Embryonic facial prominence (tissue), 1 donor: ENCODE results near the gene ARL3.
A peak's percentile ranks its signal among the peaks of the same experiment; 100 is the strongest.
"Not testable (repeated sequence)": the region's sequence is repeated elsewhere in the genome, so short reads cannot be mapped to it uniquely, and the experiment has no call there.

Source experiments
- DNase-seq: peaks from one replicate; pipeline ENCODE4 v3.0.0-alpha.2; 2016; ENCODE audit errors: extremely low spot score

The ARL3 gene, protein sequence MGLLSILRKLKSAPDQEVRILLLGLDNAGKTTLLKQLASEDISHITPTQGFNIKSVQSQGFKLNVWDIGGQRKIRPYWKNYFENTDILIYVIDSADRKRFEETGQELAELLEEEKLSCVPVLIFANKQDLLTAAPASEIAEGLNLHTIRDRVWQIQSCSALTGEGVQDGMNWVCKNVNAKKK

DNA sequence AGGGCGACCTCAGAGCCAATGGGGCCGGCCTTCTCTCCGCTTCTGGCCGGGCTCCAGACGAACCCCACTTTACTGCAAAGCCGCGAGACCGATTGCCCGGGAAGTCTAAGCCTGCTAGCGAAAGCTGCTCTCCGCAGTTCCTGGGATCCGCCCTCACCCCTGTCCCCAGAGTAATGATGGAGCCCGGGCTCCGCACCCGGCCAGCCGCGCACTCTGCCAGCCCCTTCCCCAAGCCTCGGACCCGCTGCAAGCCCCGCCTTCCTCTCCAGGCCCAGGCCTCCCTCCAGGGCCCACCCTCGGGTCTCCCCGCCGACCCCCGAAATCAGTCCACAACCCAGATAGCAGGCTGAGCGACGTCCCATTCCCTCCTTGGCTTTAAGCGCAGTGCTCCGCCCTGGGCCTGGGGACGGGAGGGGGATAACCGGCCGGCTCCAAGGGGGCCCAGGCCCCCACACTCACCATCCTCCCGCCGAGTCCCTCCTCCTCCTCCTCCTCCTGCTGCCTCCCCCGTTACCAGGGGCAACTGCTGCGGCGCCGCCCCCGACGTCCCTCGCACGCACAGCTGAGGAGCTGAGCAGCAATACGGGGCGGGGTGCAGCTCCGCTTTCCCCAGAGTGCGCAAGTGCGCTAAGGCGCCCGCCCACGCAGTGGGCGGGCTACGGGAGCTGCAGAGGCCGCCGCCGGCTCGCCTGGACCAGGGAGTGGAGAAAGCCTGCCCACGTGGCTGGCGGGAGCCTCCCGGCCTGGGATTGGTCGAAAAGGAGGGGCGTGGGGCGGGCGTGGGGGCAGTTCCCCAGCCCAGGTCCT, at the start of gene ARL3:
ARL3 (minus strand) TSS at position 584 of the 807 bp plus-strand sequence; CDS start at position 462, 122 bp downstream.
- DNase-seq, result peak; percentile 96

DNA sequence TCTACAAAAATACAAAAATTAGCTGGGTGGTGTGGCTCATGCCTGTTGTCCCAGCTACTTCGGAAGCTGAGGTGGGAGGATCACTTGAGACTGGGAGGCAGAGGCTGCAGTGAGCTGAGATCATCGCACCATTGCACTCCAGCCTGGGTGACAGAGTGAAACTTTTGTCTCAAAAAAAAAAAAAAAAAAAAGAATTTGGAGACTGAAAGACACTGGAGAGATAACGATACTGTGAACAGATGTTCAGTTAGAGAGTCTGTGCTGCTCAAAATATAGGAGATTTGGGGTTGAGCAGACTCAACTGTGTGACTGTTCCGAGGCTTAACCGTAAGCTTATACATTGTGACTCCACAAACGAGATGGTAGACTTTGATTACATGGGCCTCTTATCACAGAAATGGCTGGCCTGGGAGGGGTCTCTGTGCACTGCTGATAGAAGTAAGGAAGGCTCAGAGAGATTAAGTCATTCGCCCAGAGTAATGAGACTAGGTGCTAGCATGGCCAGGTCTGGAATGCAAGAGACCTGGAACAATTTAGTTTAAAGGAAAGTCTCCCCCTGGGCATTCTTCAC, 48.9 kb upstream of the ARL3 start:
- DNase-seq, result no peak

DNA sequence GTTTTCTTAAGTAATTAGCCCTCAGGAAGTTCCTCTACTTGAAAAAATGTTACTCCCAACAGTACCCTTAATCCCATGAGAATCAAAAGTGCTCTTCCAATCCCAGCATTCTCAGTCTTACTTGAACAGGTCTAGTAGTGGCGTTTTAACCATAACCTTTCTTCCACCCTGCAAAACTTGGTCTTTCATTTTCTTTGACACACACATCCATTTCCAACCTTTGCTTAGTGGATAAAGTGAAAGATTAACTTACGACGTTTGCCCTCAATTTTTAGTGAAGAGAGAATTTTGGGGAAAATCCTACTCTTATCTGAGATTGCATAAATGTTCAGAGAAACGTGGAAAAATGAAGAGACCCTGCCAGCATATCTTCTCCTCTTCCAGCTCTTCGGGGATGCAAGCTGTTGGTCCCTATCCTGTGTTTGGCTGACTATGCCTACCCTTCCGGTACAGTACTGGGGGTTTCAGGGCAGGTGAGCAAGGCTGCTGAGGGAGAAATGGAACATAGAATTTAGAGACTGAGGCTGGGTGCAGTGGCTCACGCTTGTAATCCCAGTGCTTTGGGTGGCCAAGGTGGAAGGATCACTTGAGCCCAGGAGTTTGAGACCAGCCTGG, 48.3 kb upstream of the ARL3 start:
- no peak for DNase-seq

DNA sequence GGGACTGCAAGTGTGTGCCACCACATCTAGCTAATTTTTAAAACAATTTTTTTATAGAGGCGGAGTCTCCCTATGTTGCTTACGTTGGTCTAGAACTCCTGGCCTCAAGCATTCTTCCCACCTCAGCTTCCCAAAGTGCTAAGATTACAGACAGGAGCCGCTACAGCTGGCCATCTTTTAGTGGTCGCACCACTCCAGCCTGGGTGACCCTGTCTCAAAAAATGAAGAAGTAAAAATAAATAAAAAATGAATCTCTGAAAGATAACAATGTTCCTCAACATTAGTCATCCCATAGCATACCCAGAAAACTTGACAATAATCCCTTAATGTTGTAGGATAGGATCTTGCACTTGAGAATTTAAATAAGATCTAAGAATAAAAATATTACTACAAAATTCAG, 47.8 kb upstream of the ARL3 start:
- no peak for DNase-seq

DNA sequence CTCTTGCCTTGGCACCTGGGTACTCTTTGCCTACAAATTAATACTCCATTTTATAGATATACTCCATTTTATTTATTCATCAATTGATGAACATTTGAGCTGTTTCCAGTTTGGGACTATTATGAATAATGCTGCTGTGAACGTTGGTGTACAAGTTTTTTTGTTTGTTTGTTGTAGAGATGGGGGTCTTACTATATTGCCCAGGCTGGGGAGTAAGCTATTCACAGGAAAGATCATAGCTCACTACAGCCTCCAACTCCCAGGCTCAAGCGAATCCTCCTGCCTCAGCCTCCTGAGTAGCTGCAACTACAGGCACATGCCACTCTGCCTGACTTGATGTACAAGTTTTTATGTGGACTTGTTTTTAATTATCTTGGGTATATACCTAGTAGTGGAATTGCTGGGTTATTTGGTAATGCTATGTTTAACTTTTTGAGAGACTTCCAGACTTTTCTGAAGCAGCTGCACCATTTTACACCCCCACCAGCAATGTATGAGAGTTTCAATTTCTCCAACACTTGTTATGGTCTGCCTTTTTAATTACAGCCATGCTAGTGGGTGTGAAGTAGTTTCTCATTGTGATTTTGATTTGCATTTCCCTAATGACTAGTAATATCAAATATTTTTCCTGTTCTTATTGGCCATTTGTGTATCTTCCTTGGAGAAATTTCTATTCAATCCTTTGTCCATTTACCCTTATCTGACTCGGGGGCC, 45.5 kb upstream of the ARL3 start:
- no peak for DNase-seq

DNA sequence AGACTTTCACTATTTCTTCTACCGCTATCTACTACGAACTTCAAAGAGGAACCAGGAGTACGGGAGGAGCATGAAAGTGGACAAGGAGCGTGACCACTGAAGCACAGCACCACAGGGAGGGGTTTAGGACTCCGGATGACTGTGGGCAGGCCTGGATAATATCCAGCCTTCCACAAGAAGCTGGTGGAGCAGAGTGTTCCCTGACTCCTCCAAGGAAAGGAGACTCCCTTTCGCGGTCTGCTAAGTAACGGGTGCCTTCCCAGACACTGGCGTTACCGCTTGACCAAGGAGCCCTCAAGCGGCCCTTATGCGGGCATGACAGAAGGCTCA, 44.7 kb upstream of the ARL3 start:
- not testable (repeated sequence) for DNase-seq

DNA sequence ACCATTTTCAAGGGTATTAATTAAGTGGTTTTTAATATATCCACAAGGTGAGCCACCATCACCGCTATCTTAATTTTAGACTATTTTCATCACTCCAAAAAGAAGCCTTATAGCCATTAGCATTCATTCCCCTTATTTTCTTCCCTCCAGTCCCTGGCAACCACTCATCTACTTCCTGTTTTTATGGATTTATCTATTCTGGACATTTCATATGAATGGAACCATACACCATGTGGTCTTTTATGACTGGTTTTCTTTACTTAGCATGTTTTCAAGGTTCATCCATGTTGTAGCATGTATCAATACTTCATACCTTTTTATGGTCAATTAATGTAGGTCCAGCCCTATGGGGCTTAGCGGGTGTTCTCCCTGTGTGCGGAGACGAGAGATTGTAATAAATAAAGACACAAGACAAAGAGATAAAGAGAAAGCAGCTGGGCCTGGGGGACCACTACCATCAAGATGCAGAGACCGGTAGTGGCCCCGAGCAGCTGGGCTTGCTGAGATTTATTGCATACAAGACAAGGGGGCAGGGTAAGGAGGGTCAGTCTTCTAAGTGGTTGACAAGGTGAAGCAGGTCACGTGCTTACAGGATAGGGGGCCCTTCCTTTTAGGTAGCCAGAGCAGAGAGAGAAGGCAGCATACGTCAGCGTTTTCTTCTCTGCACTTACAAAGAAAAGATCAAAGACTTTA, 44.2 kb upstream of the ARL3 start:
- DNase-seq, result no peak

DNA sequence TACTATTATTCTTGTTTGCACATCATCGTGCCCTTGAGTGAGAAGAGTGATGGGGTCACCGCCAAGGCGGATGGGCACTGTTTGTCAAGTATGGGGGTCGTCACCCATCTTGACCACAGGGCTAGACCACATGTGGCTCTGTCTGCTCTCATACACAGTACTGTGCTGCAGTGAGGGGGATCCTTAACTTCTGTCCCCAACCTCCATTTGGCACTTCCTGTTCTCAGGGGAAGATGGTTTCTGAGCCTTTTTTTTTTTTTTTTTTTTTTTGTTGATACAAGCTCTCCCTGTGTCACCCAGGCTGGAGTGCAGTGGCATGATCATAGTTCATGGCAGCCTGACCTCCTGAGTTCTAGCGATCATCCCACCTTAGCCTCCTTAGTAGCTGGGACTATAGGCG, 43.1 kb upstream of the ARL3 start:
- DNase-seq, result no peak

DNA sequence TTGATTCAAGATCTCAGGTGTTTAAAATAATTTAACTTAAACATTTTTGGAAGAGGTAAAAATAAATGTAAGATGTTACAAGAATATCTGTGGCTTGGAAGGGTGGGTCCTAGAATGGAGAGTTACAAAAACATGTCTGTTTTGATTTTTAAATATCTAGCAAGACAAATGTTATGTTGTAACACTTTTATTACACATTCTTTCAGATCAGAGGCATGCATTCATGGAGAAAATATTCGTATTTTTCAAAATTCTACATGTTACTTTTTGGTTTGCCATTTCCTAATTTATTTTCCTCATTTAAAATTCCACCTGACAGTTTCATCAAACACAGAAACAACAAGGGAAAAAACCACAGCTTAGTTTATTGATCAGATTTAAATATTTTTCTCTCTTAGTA, 39.5 kb upstream of the ARL3 start:
- no peak for DNase-seq

DNA sequence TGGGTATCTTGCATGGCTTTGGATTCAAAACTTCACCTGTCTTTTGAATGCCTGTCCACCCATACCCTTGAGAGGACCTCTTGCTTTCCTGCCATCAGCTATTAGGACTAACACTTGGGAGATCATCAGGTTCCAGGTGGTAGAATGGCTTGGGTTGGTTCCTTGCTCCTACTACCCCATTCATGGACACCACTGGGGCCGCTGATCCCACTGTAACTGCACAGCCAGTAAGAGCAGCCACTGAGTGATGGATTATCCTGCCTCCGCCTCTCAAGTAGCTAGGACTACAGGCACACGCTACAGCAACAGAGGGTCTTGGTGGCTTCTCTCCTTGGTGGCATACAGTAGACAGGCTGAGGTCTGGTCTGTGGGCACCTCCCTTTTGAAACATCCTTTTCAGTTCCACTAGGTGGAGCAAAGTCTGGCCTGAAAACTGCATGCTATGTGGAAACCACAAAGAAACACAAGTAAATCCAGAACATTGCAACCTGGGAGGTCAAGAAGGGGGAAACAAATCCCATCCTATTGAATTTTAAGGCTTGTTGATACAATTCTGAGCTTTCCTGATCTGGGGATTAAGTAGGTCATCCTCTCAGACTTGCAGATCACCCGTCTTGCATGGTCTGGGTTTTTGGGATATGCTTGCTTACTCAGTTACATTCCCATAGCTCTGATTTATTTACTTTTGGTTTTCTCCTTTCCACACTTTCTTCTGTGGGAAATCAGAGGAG, 38.9 kb upstream of the ARL3 start:
- DNase-seq, result no peak

DNA sequence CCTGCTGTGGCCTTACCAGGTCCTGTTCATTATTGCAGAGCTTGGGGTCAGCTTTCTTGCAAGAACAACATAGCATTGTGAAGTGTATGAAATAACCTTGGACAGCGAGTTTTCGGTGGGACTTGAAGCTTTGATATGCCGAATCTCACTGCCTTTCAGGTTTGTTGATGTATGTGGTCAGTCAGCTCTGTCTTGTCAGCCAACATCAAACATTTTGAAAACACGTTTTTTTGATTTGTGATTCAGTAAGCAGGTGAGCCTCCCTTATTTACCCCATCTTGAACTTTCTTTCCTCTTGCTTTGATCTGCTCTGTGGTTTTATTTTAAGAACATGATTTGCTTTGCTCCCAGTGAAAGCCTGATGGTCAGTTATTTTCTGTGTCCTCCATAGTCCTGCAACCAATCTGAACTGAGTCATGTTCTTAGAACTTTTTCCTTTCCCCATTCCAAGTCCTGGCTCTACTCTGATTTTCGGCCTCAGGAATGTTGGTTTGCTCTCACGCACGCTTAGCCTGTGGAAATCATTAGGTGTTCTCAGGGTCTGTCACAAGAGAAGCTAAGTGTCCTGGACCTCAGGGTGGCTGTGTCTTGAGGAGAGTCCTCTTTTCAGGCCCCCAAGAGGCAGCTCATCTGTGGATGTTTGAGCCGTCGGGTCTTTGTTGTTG, 38.2 kb upstream of the ARL3 start:
- no peak for DNase-seq

DNA sequence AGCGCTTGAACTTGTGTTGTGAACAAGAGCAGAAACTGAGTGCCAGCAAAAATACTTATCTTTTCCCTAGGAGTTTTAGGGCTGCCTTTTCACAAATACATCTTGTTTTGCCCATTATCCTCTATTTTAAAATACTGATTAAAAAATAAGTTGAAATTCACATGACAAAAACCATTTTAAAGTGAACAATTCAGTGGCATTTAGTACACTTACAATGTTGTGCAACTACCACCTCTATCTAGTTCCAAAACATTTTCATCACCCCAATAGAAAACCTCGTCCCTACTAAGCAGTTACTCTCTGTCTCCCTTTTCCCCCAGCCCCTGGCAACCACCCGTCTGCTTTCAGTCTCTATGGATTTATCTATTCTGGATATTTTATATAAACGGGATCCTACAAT, 31.0 kb upstream of the ARL3 start:
- DNase-seq, result no peak

DNA sequence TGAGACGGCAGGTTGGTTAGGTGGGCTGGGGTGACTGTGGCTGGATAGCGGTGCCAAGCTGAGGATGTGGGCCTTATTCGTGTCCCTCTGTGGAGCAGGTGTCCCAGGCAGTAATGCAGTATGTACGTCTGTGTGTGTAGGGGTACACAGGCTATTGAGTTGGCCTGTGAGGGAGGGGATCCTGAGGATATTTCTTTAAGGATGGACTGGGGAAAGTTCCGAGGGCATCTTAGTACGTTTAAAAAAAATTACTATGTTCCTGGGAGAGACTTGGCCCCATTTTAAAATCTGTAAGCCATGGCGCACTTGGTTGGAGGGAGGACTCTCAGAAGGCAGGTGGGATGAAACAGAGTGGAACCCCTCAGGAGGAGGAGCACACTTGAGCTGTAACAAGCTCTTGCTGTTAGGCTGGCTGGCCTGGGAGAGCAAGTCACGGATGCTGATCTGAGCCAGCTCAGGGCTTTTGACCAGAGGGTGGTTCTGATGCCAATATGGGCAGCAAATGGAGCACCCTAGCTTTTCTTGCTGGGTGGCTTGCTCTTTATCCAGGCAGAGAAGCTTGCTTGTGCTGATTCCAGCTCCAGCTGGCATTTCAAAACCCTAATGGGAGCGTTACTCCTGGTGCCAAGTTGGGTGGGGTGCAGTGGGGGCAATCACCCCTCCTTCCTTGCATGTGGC, 30.3 kb upstream of the ARL3 start:
- no peak for DNase-seq

DNA sequence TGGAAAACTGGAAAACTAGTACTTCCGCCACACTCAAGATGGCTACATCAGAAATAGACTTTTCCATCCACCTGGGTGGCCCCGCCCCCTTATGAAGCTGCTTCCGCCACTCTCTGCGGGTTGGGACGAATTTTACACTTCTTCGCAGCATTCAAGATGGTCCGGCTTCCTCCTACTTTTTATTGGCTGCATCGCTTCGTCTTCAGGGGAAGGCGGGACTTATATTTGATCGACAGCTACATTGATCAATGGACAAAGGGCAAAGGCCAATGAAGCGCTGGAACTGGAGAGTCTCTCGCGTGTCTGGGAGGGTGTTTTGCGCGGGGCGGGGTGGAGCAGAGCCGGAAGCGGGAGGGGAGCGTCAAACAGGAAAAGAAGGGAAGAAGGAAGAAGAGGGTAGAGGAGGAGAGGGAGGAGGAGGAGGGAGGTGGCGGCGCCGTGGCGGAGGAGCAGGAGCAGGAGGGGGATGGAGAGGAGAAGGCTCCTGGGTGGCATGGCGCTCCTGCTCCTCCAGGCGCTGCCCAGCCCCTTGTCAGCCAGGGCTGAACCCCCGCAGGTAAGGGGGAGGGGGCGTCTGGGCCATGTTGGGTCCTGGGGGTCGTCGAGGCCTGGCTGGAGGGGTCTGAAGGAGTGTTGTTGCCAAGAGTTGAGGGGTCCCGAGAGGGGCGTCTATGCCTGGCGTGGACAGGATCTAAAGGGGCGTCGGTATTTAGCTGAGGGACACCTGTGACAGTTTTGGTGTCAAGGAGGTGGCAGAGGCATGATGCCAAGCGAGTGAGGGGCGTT, 29.6 kb upstream of the ARL3 start, which contains the start of gene WBP1L:
WBP1L (plus strand) TSS at position 361 of the 786 bp plus-strand sequence; CDS start at position 467, 106 bp downstream.
- DNase-seq, result peak; percentile 99

DNA sequence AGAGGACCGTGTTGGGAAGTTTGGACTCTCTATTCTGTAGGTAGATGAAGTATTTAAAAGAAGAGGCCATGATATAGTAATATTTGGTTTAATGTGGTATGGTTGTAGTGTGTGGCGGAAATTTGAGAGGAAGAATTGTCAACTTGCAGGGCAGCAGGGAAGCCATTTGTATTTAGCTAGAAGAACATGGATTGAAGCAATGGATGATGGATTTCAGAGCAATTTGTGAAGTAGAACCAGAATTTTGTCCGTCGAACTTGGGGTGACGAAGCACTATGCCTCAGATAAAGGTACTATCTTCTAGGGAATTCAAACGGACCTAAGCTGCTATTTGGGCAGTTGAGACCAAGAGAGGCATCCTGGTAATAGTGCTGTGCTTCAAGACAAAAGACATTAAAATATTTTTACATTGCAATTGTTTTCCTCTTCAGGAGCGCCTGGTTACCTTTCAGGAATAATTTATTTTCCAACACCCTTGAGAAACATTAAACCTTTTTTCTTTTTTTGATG, 28.9 kb upstream of the ARL3 start:
- DNase-seq, result no peak

DNA sequence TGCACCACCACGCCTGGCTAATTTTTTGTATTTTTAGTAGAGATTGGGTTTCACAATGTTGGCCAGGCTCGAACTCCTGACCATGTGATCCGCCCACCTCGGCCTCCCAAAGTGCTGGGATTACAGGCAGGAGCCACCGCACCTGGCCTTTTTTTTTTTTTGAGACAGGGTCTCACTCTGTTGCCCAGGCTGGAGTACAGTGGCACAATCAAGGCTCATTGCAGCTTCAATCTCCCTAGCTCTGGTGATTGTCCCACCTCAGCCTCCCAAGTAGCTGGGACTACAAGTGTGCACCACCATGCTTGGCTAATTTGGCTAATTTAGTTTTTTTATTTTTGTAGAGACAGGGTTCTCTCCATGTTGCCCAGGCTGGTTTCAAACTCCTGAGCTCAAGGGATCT, 28.1 kb upstream of the ARL3 start:
- not testable (repeated sequence) for DNase-seq

DNA sequence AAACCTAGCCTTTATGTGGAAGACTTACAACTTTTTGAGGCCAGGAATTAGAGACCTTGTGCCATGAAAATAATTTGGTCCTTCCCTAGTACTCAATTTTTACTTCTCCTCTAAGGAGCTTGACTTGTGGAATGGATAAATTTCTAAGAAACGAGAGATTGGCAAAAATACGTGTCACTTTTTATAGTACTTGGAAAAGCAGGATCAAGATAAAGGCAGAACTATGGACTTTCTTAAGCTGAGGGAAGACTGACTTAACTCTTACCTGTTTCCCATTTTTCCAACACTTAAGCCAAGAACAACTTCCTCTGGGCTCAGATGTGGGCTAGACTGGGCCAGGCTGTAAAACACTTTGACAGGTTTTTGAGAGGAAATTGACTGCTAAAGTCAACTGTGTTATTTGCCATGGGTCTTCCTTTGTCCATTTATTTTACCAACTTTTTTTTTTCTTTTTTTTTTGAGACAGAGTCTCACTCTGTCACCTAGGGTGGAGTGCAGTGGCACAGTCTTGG, 27.6 kb upstream of the ARL3 start:
- no peak for DNase-seq

DNA sequence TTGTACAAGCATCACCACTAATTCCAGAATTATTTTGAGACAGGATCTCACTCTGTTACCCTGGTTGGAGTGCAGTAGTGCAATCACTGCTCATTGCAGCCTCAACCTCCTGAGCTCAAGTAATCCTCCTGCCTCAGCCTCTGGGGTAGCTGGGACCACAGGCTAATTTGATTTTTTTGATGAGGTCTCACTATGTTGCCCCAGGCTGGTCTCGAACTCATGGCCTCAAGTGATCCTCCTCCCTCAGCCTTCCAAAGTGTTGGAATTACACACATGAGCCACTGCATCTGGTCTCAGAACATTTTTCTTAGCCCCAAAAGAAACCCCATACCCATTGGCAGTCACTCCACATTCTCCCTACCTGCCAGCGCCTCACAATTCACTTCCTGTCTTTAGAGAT, 26.0 kb upstream of the ARL3 start:
- DNase-seq, result no peak
